SJSA1 (cell line): ENCODE measurements around the gene GDNF. TPM values are rescaled to one million over a fixed set of nuclear protein-coding genes. Genes with fewer than 3 reads are reported as not detected.
"Not testable (repeated sequence)": the region's sequence is repeated elsewhere in the genome, so short reads cannot be mapped to it uniquely, and the experiment has no call there.

Experiments used
- DNase-seq, 2 experiments: peaks; one replicate each; pipeline ENCODE4 v3.0.0-alpha.2; 2015 to 2020; ENCODE audit warnings: low spot score in 2 of 2, low read depth in 1 of 2
- H3K27ac ChIP-seq: fragments of 250-450 bp; sonication (Bioruptor Pico); 2 replicates; pipeline ENCODE4 v1.5.1; 2020; ENCODE audit warnings: mild to moderate bottlenecking, moderate library complexity
- H3K27me3 ChIP-seq: fragments of 250-450 bp; sonication (Bioruptor Pico); replicated peaks from 2 replicates; pipeline ENCODE4 v1.5.1; 2020; ENCODE audit warnings: mild to moderate bottlenecking, moderate library complexity
- H3K36me3 ChIP-seq: fragments of 250-450 bp; sonication (Bioruptor Pico); 2 replicates; pipeline ENCODE4 v1.5.1; 2020; ENCODE audit warnings: mild to moderate bottlenecking
- H3K4me1 ChIP-seq: fragments of 250-450 bp; sonication (Bioruptor Pico); replicated peaks from 2 replicates; pipeline ENCODE4 v1.6.1; 2021; ENCODE audit warnings: mild to moderate bottlenecking
- H3K4me3 ChIP-seq: fragments of 250-450 bp; sonication (Bioruptor Pico); 2 replicates; pipeline ENCODE4 v1.5.1; 2020; ENCODE audit warnings: mild to moderate bottlenecking
- H3K9me3 ChIP-seq: fragments of 250-450 bp; sonication (Bioruptor Pico); replicated peaks from 2 replicates; pipeline ENCODE4 v1.5.1; 2020; ENCODE audit warnings: mild to moderate bottlenecking
- total RNA-seq: library from RNA; depleted of rRNA; stranded (reverse); fragments of >200 nt; shearing (Covaris generic); gene quantifications from 2 replicates; pipeline ENCODE4 v1.2.3, GENCODE V29; 2014; rRNA removed

Gene GDNF
- total RNA-seq: 2.9 and 5.8 TPM in 2 replicates

- H3K27me3 ChIP-seq: no peaks in the 10 kb centered on the region
- peak; percentile 51 to 76 for DNase-seq
- peaks cover 34% of the 10 kb centered on the region for H3K36me3 ChIP-seq
- peaks cover 27% of the 10 kb centered on the region for H3K4me1 ChIP-seq
- H3K4me3 ChIP-seq: peak within 1 kb of the TSS; percentile 89
- peaks cover 6% of the 10 kb centered on the region for H3K9me3 ChIP-seq
- H3K27ac ChIP-seq: peak within 1 kb of the TSS; percentile 78
Observed at GRCh38 chr5:37839407-37840052, at the start of gene GDNF. Gene GDNF (minus strand): TSS chr5:37840041. CDS start chr5:37834796, 5,245 bp downstream.

- no peak for DNase-seq
Observed at GRCh38 chr5:37888476-37888875, 48.6 kb upstream of the GDNF start.

GRCh38 chr5:37886242-37886905, 46.5 kb upstream of the GDNF start:
- H3K27me3 ChIP-seq: no peaks in the 10 kb centered on the region
- no peaks in the 10 kb centered on the region for H3K36me3 ChIP-seq
- H3K9me3 ChIP-seq: no peaks in the 10 kb centered on the region
- H3K4me1 ChIP-seq: peaks cover 45% of the 10 kb centered on the region
- H3K4me3 ChIP-seq: no peak overlapping the region
- no peak for DNase-seq
- no peak overlapping the region for H3K27ac ChIP-seq

More at GRCh38 chr5:37888476-37888875, 48.6 kb upstream of the GDNF start:
- Histone ChIP-seq H3K9me3 (no peaks in the 10 kb centered on the region), H3K27me3 (no peaks in the 10 kb centered on the region), H3K27ac (no peak overlapping the region), H3K36me3 (no peaks in the 10 kb centered on the region), H3K4me1 (peaks cover 28% of the 10 kb centered on the region), H3K4me3 (no peak overlapping the region)

GRCh38 chr5:37882636-37883035, 42.8 kb upstream of the GDNF start:
- Histone ChIP-seq H3K27ac (peak overlapping the region; percentile 34), H3K27me3 (no peaks in the 10 kb centered on the region), H3K36me3 (no peaks in the 10 kb centered on the region), H3K4me1 (peaks cover 18% of the 10 kb centered on the region), H3K4me3 (no peak overlapping the region), H3K9me3 (no peaks in the 10 kb centered on the region)
- peak; percentile 60 to 84 for DNase-seq

GRCh38 chr5:37881359-37881758, 41.5 kb upstream of the GDNF start:
- Histone ChIP-seq H3K27me3 (no peaks in the 10 kb centered on the region), H3K9me3 (no peaks in the 10 kb centered on the region), H3K4me3 (no peak overlapping the region), H3K36me3 (no peaks in the 10 kb centered on the region), H3K4me1 (peaks cover 19% of the 10 kb centered on the region), H3K27ac (no peak overlapping the region)
- no peak for DNase-seq

- Histone ChIP-seq H3K36me3 (no peaks in the 10 kb centered on the region), H3K4me1 (peaks cover 22% of the 10 kb centered on the region), H3K4me3 (no peak overlapping the region), H3K27me3 (no peaks in the 10 kb centered on the region), H3K9me3 (no peaks in the 10 kb centered on the region), H3K27ac (no peak overlapping the region)
- no peak for DNase-seq
Observed at GRCh38 chr5:37876943-37877342, 37.1 kb upstream of the GDNF start.

- Histone ChIP-seq H3K36me3 (no peaks in the 10 kb centered on the region), H3K27me3 (no peaks in the 10 kb centered on the region), H3K4me3 (no peak overlapping the region), H3K4me1 (peaks cover 26% of the 10 kb centered on the region), H3K27ac (peak overlapping the region; percentile 83), H3K9me3 (no peaks in the 10 kb centered on the region)
- DNase-seq: no peak
Observed at GRCh38 chr5:37876245-37876644, 36.4 kb upstream of the GDNF start.

- H3K27ac ChIP-seq: peak overlapping the region; percentile 83
- H3K27me3 ChIP-seq: no peaks in the 10 kb centered on the region
- peak; percentile 64 to 87 for DNase-seq
- no peak overlapping the region for H3K4me3 ChIP-seq
- peaks cover 35% of the 10 kb centered on the region for H3K4me1 ChIP-seq
- H3K9me3 ChIP-seq: no peaks in the 10 kb centered on the region
- H3K36me3 ChIP-seq: no peaks in the 10 kb centered on the region
Observed at GRCh38 chr5:37875051-37875787, 35.4 kb upstream of the GDNF start.

- H3K9me3 ChIP-seq: no peaks in the 10 kb centered on the region
- H3K36me3 ChIP-seq: no peaks in the 10 kb centered on the region
- peaks cover 35% of the 10 kb centered on the region for H3K4me1 ChIP-seq
- no peak overlapping the region for H3K27ac ChIP-seq
- no peak for DNase-seq
- no peak overlapping the region for H3K4me3 ChIP-seq
- no peaks in the 10 kb centered on the region for H3K27me3 ChIP-seq
Observed at GRCh38 chr5:37873988-37874387, 34.1 kb upstream of the GDNF start.

GRCh38 chr5:37871023-37871815, 31.4 kb upstream of the GDNF start:
- Histone ChIP-seq H3K27ac (peak overlapping the region; percentile 17), H3K4me3 (no peak overlapping the region), H3K36me3 (no peaks in the 10 kb centered on the region), H3K4me1 (peaks cover 44% of the 10 kb centered on the region), H3K27me3 (no peaks in the 10 kb centered on the region), H3K9me3 (no peaks in the 10 kb centered on the region)
- DNase-seq: peak in 1 of 2 experiments; percentile 37

- Histone ChIP-seq H3K27me3 (no peaks in the 10 kb centered on the region), H3K36me3 (no peaks in the 10 kb centered on the region), H3K4me3 (no peak overlapping the region), H3K9me3 (no peaks in the 10 kb centered on the region), H3K4me1 (peaks cover 25% of the 10 kb centered on the region), H3K27ac (no peak overlapping the region)
- no peak for DNase-seq
Observed at GRCh38 chr5:37869216-37869615, 29.4 kb upstream of the GDNF start.

GRCh38 chr5:37867654-37868053, 27.8 kb upstream of the GDNF start:
- H3K4me3 ChIP-seq: no peak overlapping the region
- DNase-seq: peak in 1 of 2 experiments; percentile 50
- peaks cover 25% of the 10 kb centered on the region for H3K4me1 ChIP-seq
- H3K27ac ChIP-seq: no peak overlapping the region
- H3K36me3 ChIP-seq: no peaks in the 10 kb centered on the region
- no peaks in the 10 kb centered on the region for H3K27me3 ChIP-seq
- H3K9me3 ChIP-seq: no peaks in the 10 kb centered on the region

GRCh38 chr5:37862907-37863306, 23.1 kb upstream of the GDNF start:
- DNase-seq, H3K4me3 ChIP-seq, H3K9me3 ChIP-seq: not testable (repeated sequence)

More at GRCh38 chr5:37862907-37863306, 23.1 kb upstream of the GDNF start:
- H3K27me3 ChIP-seq, H3K36me3 ChIP-seq, H3K27ac ChIP-seq, H3K4me1 ChIP-seq: not testable (repeated sequence)
